SK-N-SH treated with all-trans-retinoic acid at 6 μM for 48 hours (cell line): Measurements from ENCODE around the gene GPC6.

Source experiments
- ATAC-seq: fragments of 200-7000 bp; cut with Tn5 transposase; 3 replicates; pipeline ENCODE4 v1.9.1; 2020; ENCODE audit warnings: mild to moderate bottlenecking, moderate library complexity
- ARNTL ChIP-seq: fragments of 450-650 bp; formaldehyde crosslinking; IDR thresholded peaks from 2 replicates; pipeline ENCODE4 v1.5.0; 2020; ENCODE audit warnings: low read depth, mild to moderate bottlenecking, moderate library complexity, borderline replicate concordance
- BACH2 ChIP-seq: fragments of 250-450 bp; sonication (Bioruptor Pico); IDR thresholded peaks from 2 replicates; pipeline ENCODE4 v1.9.0; 2021; ENCODE audit warnings: mild to moderate bottlenecking, borderline replicate concordance
- CREB5 ChIP-seq: fragments of 250-450 bp; sonication (Bioruptor Pico); IDR thresholded peaks from 2 replicates; pipeline ENCODE4 v1.5.1; 2020; ENCODE audit warnings: low read depth, mild to moderate bottlenecking, moderate library complexity
- CSDC2 ChIP-seq: fragments of 250-450 bp; sonication (Bioruptor Pico); IDR thresholded peaks from 2 replicates; pipeline ENCODE4 v1.5.0; 2020; ENCODE audit warnings: mild to moderate bottlenecking, moderate library complexity
- CSRNP3 ChIP-seq: fragments of 250-450 bp; sonication (Bioruptor Pico); IDR thresholded peaks from 2 replicates; pipeline ENCODE4 v1.5.1; 2021; ENCODE audit warnings: mild to moderate bottlenecking, moderate library complexity
- ESRRG ChIP-seq: fragments of 250-450 bp; sonication (Bioruptor Pico); IDR thresholded peaks from 2 replicates; pipeline ENCODE4 v1.6.1; 2021; ENCODE audit warnings: mild to moderate bottlenecking
- ISL1 ChIP-seq: fragments of 250-450 bp; sonication (Bioruptor Pico); IDR thresholded peaks from 2 replicates; pipeline ENCODE4 v2.1.2; 2022; ENCODE audit warnings: mild to moderate bottlenecking, moderate library complexity
- OSR1 ChIP-seq: fragments of 250-450 bp; sonication (Bioruptor Pico); IDR thresholded peaks from 2 replicates; pipeline ENCODE4 v1.8.0; 2022; ENCODE audit warnings: moderate library complexity, mild to moderate bottlenecking, inconsistent platforms
- PATZ1 ChIP-seq: fragments of 250-450 bp; sonication (Bioruptor Pico); IDR thresholded peaks from 2 replicates; pipeline ENCODE4 v1.8.0; 2020; ENCODE audit warnings: mild to moderate bottlenecking, moderate library complexity, borderline replicate concordance
- POU6F1 ChIP-seq: fragments of 250-450 bp; sonication (Bioruptor Pico); IDR thresholded peaks from 2 replicates; pipeline ENCODE4 v1.8.0; 2021; ENCODE audit warnings: low read depth, mild to moderate bottlenecking, moderate library complexity, borderline replicate concordance
- PPARA ChIP-seq: fragments of 250-450 bp; sonication (Bioruptor Pico); IDR thresholded peaks from 2 replicates; pipeline ENCODE4 v1.5.0; 2020; ENCODE audit warnings: mild to moderate bottlenecking, borderline replicate concordance
- SNAI2 ChIP-seq: fragments of 250-450 bp; sonication (Bioruptor Pico); IDR thresholded peaks from 2 replicates; pipeline ENCODE4 v1.5.0; 2020; ENCODE audit warnings: mild to moderate bottlenecking, moderate library complexity
- TCF4 ChIP-seq: fragments of 250-450 bp; sonication (Bioruptor Pico); IDR thresholded peaks from 2 replicates; pipeline ENCODE4 v1.8.0; 2021; ENCODE audit warnings: mild to moderate bottlenecking, moderate library complexity, borderline replicate concordance
- TSHZ2 ChIP-seq: fragments of 250-450 bp; sonication (Bioruptor Pico); IDR thresholded peaks from 2 replicates; pipeline ENCODE4 v1.5.0; 2020; ENCODE audit warnings: mild to moderate bottlenecking, moderate library complexity
- ZFP3 ChIP-seq: fragments of 250-450 bp; sonication (Bioruptor Pico); IDR thresholded peaks from 2 replicates; pipeline ENCODE4 v1.5.0; 2020; ENCODE audit warnings: mild to moderate bottlenecking, moderate library complexity
- ZFP30 ChIP-seq: fragments of 450-650 bp; formaldehyde crosslinking; IDR thresholded peaks from 2 replicates; pipeline ENCODE4 v1.5.0; 2022; ENCODE audit warnings: mild to moderate bottlenecking, moderate library complexity
- ZNF565 ChIP-seq: fragments of 450-650 bp; formaldehyde crosslinking; conservative IDR thresholded peaks from 2 replicates; pipeline ENCODE4 v1.5.0; 2020; ENCODE audit warnings: low read depth, mild to moderate bottlenecking, moderate library complexity
- ZNF70 ChIP-seq: fragments of 450-650 bp; formaldehyde crosslinking; IDR thresholded peaks from 2 replicates; pipeline ENCODE4 v1.5.0; 2020; ENCODE audit warnings: mild to moderate bottlenecking, moderate library complexity
- ZNF8 ChIP-seq: fragments of 450-650 bp; formaldehyde crosslinking; IDR thresholded peaks from 2 replicates; pipeline ENCODE4 v1.5.0; 2020; ENCODE audit warnings: mild to moderate bottlenecking, moderate library complexity

GPC6 gene

GRCh38 chr13:94234738-94235137 is 1008.1 kb downstream of the GPC6 start (continued):
- TF ChIP-seq PATZ1 (CRISPR knock-in tag): no peak
- TF ChIP-seq ZFP3 (CRISPR knock-in tag): no peak

- ATAC-seq: no peak
- TF ChIP-seq PPARA (CRISPR knock-in tag): no peak
- no peak for TF ChIP-seq CSRNP3 (CRISPR knock-in tag)
- TF ChIP-seq ZNF70: no peak
- no peak for TF ChIP-seq ARNTL (CRISPR knock-in tag)
- TF ChIP-seq SNAI2 (CRISPR knock-in tag): no peak
- TF ChIP-seq PATZ1 (CRISPR knock-in tag): no peak
- no peak for TF ChIP-seq ZNF565 (CRISPR knock-in tag)
- TF ChIP-seq TSHZ2: no peak
- TF ChIP-seq ZFP3 (CRISPR knock-in tag): no peak
- no peak for TF ChIP-seq CREB5 (CRISPR knock-in tag)
- no peak for TF ChIP-seq ZNF8 (CRISPR knock-in tag)
- TF ChIP-seq ESRRG (CRISPR knock-in tag): no peak
- TF ChIP-seq ZFP30 (CRISPR knock-in tag): no peak
- TF ChIP-seq ISL1 (CRISPR knock-in tag): no peak
- TF ChIP-seq BACH2 (CRISPR knock-in tag): no peak
Measured at GRCh38 chr13:94236132-94236531, 1009.5 kb downstream of the GPC6 start.

GRCh38 chr13:94236872-94237271 is 1010.3 kb downstream of the GPC6 start:
- ATAC-seq: no peak
- TF ChIP-seq BACH2 (CRISPR knock-in tag): no peak
- no peak for TF ChIP-seq CSRNP3 (CRISPR knock-in tag)
- no peak for TF ChIP-seq CSDC2
- TF ChIP-seq PATZ1 (CRISPR knock-in tag): no peak
- no peak for TF ChIP-seq TCF4 (CRISPR knock-in tag)
- TF ChIP-seq OSR1 (CRISPR knock-in tag): no peak
- no peak for TF ChIP-seq POU6F1 (CRISPR knock-in tag)
- TF ChIP-seq SNAI2 (CRISPR knock-in tag): no peak
